Glutamatergic neuron (in vitro differentiated cells): Measurements from ENCODE around the gene LTB4R. TPM values are rescaled to one million over a fixed set of nuclear protein-coding genes. Genes with fewer than 3 reads are reported as not detected.
"Not testable (repeated sequence)": the region's sequence is repeated elsewhere in the genome, so short reads cannot be mapped to it uniquely, and the experiment has no call there.

Source experiments
- DNase-seq: peaks from one replicate; pipeline ENCODE4 v3.0.0; 2022
- H3K27ac Mint-ChIP-seq: one replicate; pipeline ENCODE4 v1.8.0; 2020; ENCODE audit warnings: mild to moderate bottlenecking, mixed read lengths, inconsistent platforms; ENCODE audit not compliant: unreplicated experiment
- H3K27me3 Mint-ChIP-seq: one replicate; pipeline ENCODE4 v1.8.0; 2020; ENCODE audit warnings: mild to moderate bottlenecking, moderate library complexity, mixed read lengths, inconsistent platforms; ENCODE audit not compliant: unreplicated experiment
- H3K36me3 Mint-ChIP-seq: one replicate; pipeline ENCODE4 v1.8.0; 2020; ENCODE audit warnings: mild to moderate bottlenecking, mixed read lengths, inconsistent platforms; ENCODE audit not compliant: unreplicated experiment
- H3K4me1 Mint-ChIP-seq: one replicate; pipeline ENCODE4 v1.8.0; 2020; ENCODE audit warnings: mild to moderate bottlenecking, low read depth, mixed read lengths, inconsistent platforms; ENCODE audit not compliant: unreplicated experiment
- H3K4me3 Mint-ChIP-seq: one replicate; pipeline ENCODE4 v1.8.0; 2020; ENCODE audit warnings: mild to moderate bottlenecking, mixed read lengths, inconsistent platforms; ENCODE audit not compliant: unreplicated experiment
- H3K9me3 Mint-ChIP-seq: one replicate; pipeline ENCODE4 v1.8.0; 2020; ENCODE audit warnings: mild to moderate bottlenecking, moderate library complexity, mixed read lengths, inconsistent platforms; ENCODE audit not compliant: unreplicated experiment
- total RNA-seq: library from RNA; stranded (reverse); fragmentation: NEBNext Ultra II Directional; extraction: Animal tissue kit (Norgen Biotek cat#: 25700); gene quantifications from one replicate; pipeline ENCODE4 v1.2.1, GENCODE V29; 2021; ENCODE audit not compliant: unreplicated experiment
- TF ChIP-seq, protein P1 (sequence below): fragments of 200-600 bp; sonication (generic); IDR thresholded peaks from one replicate; pipeline ENCODE4 v1.5.0; 2021; ENCODE audit not compliant: partially characterized antibody, unreplicated experiment

The LTB4R gene
- total RNA-seq, 1 donor from 2014 or later = 7.1 TPM

DNA sequence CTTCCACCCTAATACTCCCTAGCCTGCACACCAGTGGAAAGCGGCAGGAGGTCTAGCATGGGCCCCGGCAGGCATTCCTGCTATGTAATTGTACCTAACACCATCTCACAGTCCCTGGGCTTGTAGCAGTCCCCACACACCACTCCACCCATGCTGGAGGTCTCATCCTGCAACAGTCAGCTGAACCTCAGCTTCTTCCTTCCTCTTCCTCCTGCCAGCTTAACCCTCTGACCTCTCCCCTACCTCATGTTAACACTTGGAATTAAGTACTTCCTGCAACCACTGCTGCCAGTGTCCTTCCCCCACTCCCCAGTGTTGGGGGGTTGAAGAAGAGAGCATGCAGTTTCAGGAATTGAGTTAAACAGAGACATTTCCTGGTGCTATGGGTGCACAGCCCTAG, 16.0 kb downstream of the LTB4R start:
- Mint-ChIP-seq H3K27ac (no peak overlapping the region), H3K9me3 (peaks cover 7% of the 10 kb centered on the region), H3K4me3 (no peak overlapping the region), H3K4me1 (peaks cover 4% of the 10 kb centered on the region), H3K36me3 (peaks cover 3% of the 10 kb centered on the region), H3K27me3 (peaks cover 16% of the 10 kb centered on the region)
- DNase-seq = no peak
- TF ChIP-seq, protein P1, sequence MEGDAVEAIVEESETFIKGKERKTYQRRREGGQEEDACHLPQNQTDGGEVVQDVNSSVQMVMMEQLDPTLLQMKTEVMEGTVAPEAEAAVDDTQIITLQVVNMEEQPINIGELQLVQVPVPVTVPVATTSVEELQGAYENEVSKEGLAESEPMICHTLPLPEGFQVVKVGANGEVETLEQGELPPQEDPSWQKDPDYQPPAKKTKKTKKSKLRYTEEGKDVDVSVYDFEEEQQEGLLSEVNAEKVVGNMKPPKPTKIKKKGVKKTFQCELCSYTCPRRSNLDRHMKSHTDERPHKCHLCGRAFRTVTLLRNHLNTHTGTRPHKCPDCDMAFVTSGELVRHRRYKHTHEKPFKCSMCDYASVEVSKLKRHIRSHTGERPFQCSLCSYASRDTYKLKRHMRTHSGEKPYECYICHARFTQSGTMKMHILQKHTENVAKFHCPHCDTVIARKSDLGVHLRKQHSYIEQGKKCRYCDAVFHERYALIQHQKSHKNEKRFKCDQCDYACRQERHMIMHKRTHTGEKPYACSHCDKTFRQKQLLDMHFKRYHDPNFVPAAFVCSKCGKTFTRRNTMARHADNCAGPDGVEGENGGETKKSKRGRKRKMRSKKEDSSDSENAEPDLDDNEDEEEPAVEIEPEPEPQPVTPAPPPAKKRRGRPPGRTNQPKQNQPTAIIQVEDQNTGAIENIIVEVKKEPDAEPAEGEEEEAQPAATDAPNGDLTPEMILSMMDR = no peak

DNA sequence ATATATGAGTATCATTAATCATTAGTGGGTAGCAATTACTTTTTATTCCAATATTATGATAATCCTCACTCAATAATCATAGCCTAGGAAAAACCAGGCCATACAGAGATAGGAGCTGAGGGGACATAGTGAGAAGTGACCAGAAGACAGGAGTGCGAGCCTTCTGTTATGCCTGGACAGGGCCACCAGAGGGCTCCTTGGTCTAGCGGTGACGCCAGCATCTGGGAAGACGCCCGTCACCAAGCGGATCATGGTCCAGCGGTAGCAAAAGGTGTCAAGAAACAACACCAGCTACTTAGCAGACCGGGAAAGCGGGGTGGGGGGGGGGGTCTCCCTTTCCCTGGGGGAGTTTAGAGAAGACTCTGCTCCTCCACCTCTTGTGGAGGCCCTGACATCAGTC, 16.6 kb downstream of the LTB4R start:
- H3K27ac Mint-ChIP-seq, H3K4me3 Mint-ChIP-seq, H3K9me3 Mint-ChIP-seq, H3K4me1 Mint-ChIP-seq, H3K36me3 Mint-ChIP-seq: not testable (repeated sequence)
- DNase-seq = peak; percentile 69
- TF ChIP-seq, protein P1 = peak; percentile 65
- H3K27me3 Mint-ChIP-seq = peaks cover 17% of the 10 kb centered on the region

DNA sequence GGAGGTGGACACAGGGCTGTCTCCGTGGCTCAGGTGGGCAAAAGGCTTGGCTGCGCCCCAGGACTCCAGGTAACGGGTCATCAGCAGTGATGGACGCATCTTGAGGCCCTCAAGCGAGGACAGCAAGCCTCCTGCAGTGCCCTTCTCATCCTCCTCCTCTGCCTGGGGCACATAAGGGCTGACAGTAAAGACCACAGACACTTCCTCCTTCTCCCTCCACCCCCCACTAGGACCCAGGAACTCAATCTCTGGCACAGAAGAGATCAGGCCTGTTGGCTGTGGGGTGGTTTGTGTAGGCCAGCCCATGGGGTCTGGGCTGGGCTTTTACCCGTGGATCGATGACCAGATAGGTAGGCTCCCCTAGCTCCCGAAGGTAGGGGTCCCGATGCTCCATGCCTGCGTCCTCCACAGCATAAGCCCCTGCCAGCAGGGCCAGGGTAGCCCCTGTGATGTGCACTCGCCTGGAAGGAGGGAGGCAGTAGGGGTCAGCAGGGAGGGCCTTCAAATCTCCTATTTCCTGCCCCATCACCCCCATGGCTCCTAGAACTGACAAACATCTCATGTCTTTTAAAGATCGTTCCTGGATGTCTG, 17.9 kb downstream of the LTB4R start:
- H3K27ac Mint-ChIP-seq = no peak overlapping the region
- H3K4me3 Mint-ChIP-seq = no peak overlapping the region

DNA sequence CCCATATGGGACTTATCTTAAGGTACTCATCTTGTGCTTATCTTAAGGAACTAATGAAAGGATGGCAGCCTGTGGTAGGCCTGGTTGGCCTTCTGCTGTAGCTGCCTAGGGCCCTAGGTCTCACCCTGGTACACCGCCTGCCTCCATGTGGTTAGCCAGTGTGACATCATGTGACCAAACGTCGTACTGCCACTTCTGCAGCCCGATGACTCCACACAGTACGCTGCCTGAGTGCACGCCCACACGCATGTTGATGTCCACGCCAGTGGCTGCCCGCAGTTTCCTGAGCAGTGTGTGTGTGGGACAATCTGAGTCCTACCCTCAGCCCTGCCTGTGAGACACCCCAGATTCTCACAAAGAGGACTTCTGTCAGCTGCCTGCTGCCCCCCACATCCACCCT, 18.4 kb downstream of the LTB4R start:
- no peak for DNase-seq
- Mint-ChIP-seq H3K36me3 (peaks cover 4% of the 10 kb centered on the region), H3K27me3 (peaks cover 23% of the 10 kb centered on the region), H3K4me3 (no peak overlapping the region), H3K4me1 (peaks cover 8% of the 10 kb centered on the region), H3K27ac (no peak overlapping the region), H3K9me3 (peaks cover 10% of the 10 kb centered on the region)
- TF ChIP-seq, protein P1 = no peak

More for the DNA sequence above, 17.9 kb downstream of the LTB4R start:
- DNase-seq = no peak
- Mint-ChIP-seq H3K36me3 (peaks cover 4% of the 10 kb centered on the region), H3K4me1 (peaks cover 6% of the 10 kb centered on the region), H3K9me3 (peaks cover 9% of the 10 kb centered on the region), H3K27me3 (peaks cover 21% of the 10 kb centered on the region)
- TF ChIP-seq, protein P1 = no peak

DNA sequence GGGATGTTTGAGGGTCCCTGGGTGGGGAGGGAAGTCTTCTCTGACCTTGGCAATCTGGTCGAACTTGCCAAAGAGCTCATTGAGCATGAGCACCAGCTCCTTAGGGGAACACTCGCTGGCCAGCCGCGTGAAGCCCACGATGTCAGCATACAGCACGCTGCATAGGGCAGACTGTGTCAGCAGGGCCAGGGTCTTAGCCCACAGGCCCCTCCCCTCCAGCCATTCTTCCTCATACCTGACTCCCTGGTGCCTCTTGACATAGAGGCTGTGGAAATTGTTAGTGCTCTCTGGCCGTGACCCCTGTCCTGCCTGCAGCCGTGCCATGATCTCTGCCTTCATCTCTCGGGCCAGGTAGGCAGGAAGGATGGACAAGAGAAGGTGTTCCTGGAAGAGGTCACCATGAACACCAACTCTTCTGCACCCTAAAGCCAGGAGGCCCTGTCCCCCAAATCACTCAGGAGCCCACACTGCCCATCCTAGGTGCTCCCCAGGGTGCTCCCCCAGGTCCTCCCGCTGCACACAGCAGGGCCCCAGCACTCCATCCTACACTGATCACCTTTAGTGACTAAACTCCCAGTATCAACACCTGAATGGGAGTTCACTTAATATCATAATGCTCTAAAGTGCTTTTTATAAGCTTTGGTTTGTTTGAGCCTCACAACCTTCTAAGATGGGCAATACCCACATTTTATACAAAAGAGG, 19.8 kb downstream of the LTB4R start:
- Mint-ChIP-seq H3K27me3 (peaks cover 29% of the 10 kb centered on the region), H3K4me1 (peaks cover 10% of the 10 kb centered on the region), H3K9me3 (peaks cover 10% of the 10 kb centered on the region), H3K36me3 (peaks cover 4% of the 10 kb centered on the region), H3K27ac (no peak overlapping the region), H3K4me3 (no peak overlapping the region)
- no peak for DNase-seq
- TF ChIP-seq, protein P1 = no peak
